ENCODE measurements around the gene TPSB2. TPM values are rescaled to one million over a fixed set of nuclear protein-coding genes. Genes with fewer than 3 reads are reported as not detected.

TPSB2 gene
- total and polyA plus RNA-seq, 9 of the 15 experiments (the other 6 are each of a cell fraction or from before 2014, with no cell fraction given) = 0.18 TPM; not detected in 8

DNA sequence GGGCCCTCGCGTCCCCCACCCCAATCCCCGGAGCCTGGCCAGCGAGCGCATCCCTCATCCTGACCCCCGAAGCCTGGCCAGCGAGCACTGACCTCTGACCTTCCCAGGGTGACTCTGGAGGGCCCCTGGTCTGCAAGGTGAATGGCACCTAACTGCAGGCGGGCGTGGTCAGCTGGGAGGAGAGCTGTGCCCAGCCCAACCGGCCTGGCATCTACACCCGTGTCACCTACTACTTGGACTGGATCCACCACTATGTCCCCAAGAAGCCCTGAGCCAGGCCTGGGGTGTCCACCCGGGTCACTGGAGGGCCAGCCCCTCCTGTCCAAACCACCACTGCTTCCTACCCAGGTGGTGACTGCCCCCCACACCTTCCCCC, 28.2 kb upstream of the TPSB2 start:
- H3K4me2 ChIP-seq (ENCODE audit: insufficient read depth, low read length) = no peak overlapping the region
- FAIRE-seq (no peak), DNase-seq (ENCODE audit: extremely low read depth in 1 of 4, low spot score in 3 of 4) (no peak), ATAC-seq (no peak)
- peaks cover 20 to 59% of the 10 kb centered on the region in 2 experiments; a peak in 4 of 5 replicates for H3K27me3 ChIP-seq (ENCODE audit: control insufficient read depth in 2 of 2, insufficient read depth in 2 of 2, low read length in 2 of 2)
- WGBS (ENCODE audit: insufficient coverage, low coverage, missing lambda C conversion rate) = 18% methylated on average over 12 of the region's 12 CpGs
- intact Hi-C loops (cut with micrococcal nuclease) = no loop called here
- no peaks in the 10 kb centered on the region for H3K79me2 ChIP-seq (ENCODE audit: control insufficient read depth, insufficient read depth, low read length)
- no peak overlapping the region for H3K4me3 ChIP-seq
- H2AFZ ChIP-seq (ENCODE audit: low read depth, low read length) = no peak overlapping the region
- H3K27ac ChIP-seq (ENCODE audit: extremely low read depth, low read depth, low read length) = no peak overlapping the region
- peaks cover 9% of the 10 kb centered on the region; the same call in 1 of the 2 replicates for H4K20me1 ChIP-seq (replicated peaks; ENCODE audit: control insufficient read depth, insufficient read depth, low read length)
- no peaks in the 10 kb centered on the region for H3K9me3 ChIP-seq (replicated peaks; ENCODE audit: control insufficient read depth, insufficient read depth, low read depth, low read length)
- in situ Hi-C loops (cut with MboI) = no loop called here
- BruUV-seq (replicated peaks) = no TSS peak
- peaks cover 0 to 55% of the 10 kb centered on the region in 2 experiments; a peak in 2 of 5 replicates for H3K4me1 ChIP-seq (replicated peaks in 1 of 2; ENCODE audit: control insufficient read depth in 2 of 2, insufficient read depth in 2 of 2, low read length in 2 of 2)
- POLR2A ChIA-PET = interaction anchor here (0.6 to 1.1 kb wide), 2 partner anchors 20 to 77 kb away, joined by 6 to 7 read pairs; no protein-coding TSS in a partner anchor
- peaks cover 3% of the 10 kb centered on the region for H3K9me1 ChIP-seq (ENCODE audit: control insufficient read depth, insufficient read depth, low read length)
- no peak overlapping the region for H3K9ac ChIP-seq (ENCODE audit: insufficient read depth in 1 of 2, low read depth in 2 of 2, low read length in 2 of 2)
- CTCF ChIA-PET (ENCODE audit: low intra/inter-chr PET ratio) = no interaction called here
- no peaks in the 10 kb centered on the region for H3K36me3 ChIP-seq (ENCODE audit: control insufficient read depth, insufficient read depth, low read length)
- TF ChIP-seq ZNF174 (CRISPR knock-in tag; IDR thresholded peaks at IDR 0.05) (no peak), PCBP1 (IDR thresholded peaks at IDR 0.05; ENCODE audit: low read depth, low read length, poor library complexity, severe bottlenecking) (peak; percentile 20), AFF4 (CRISPR knock-in tag; IDR thresholded peaks at IDR 0.05) (no peak), NR2C1 (IDR thresholded peaks at IDR 0.05) (no peak), NR2C1 (tag; IDR thresholded peaks at IDR 0.05) (0 out of 2 replicates have a peak, but pooled peaks have one; percentile 11), DDX20 (tag; IDR thresholded peaks at IDR 0.05; ENCODE audit: low read depth) (no peak)

Measured in K562 (cell line).